SH-SY5Y (cell line): ENCODE data around the gene CCDC149.

Experiments
- GATA2 ChIP-seq: IDR thresholded peaks from 2 replicates; pipeline ENCODE4 v1.6.1; 2011; ENCODE audit warnings: mild to moderate bottlenecking, low read depth, low read length
- GATA3 ChIP-seq: IDR thresholded peaks from 2 replicates; pipeline ENCODE4 v1.6.1; 2011; ENCODE audit warnings: low read depth, mild to moderate bottlenecking, low read length, moderate library complexity

GRCh38 chr4:24845132-24845531, 67.7 kb downstream of the CCDC149 start:
- TF ChIP-seq GATA2 (no peak), GATA3 (no peak)
